ENCODE results near the gene KNCN.

The KNCN gene

GRCh38 chr1:46558966-46559365 is 7.5 kb upstream of the KNCN start:
- H2BK120ac ChIP-seq (ENCODE audit: low read depth, low read length) = no peak overlapping the region
- H2BK15ac ChIP-seq (ENCODE audit: low read depth, poor library complexity, severe bottlenecking) = no peak overlapping the region
- H4K91ac ChIP-seq (ENCODE audit: low read length) = no peak overlapping the region
- no peak overlapping the region for H3K23ac ChIP-seq (ENCODE audit: low read length in 2 of 2)
- H2AK5ac ChIP-seq (ENCODE audit: low read length, severe bottlenecking) = no peak overlapping the region
- no peak overlapping the region for H3K9ac ChIP-seq (ENCODE audit: low read length)
- H3K18ac ChIP-seq (ENCODE audit: low read depth in 1 of 2, low read length in 2 of 2) = no peak overlapping the region
- no peak overlapping the region for H2BK12ac ChIP-seq (ENCODE audit: low read length in 2 of 2)
- no peak overlapping the region for H2BK5ac ChIP-seq (ENCODE audit: low read depth, low read length, poor library complexity, severe bottlenecking)
- DNase-seq = no peak
- H3K27ac ChIP-seq (ENCODE audit: low read length, poor library complexity, severe bottlenecking) = no peak overlapping the region
- H3K4me2 ChIP-seq (ENCODE audit: low read length, poor library complexity, severe bottlenecking) = no peak overlapping the region
- H3K4ac ChIP-seq (ENCODE audit: low read depth in 1 of 2, low read length in 2 of 2) = no peak overlapping the region
- H3K27me3 ChIP-seq (ENCODE audit: control insufficient read depth in 1 of 2, insufficient read depth in 1 of 2, low read length in 2 of 2) = no peaks in the 10 kb centered on the region
- H3K4me1 ChIP-seq (ENCODE audit: control insufficient read depth, insufficient read depth, low read depth, low read length) = no peaks in the 10 kb centered on the region
- no peak overlapping the region for H2AFZ ChIP-seq (ENCODE audit: low read depth, low read length)
- H3K4me3 ChIP-seq (ENCODE audit: insufficient read depth in 1 of 2, low read depth in 1 of 2, low read length in 2 of 2) = no peak overlapping the region
- WGBS = 95% methylated on average over 8 of the region's 8 CpGs
- H3K79me1 ChIP-seq (replicated peaks; ENCODE audit: low read length, poor library complexity, severe bottlenecking) = no peaks in the 10 kb centered on the region
- H3K14ac ChIP-seq (ENCODE audit: low read length in 2 of 2) = no peak overlapping the region
- H3K36me3 ChIP-seq (ENCODE audit: control insufficient read depth in 1 of 2, insufficient read depth in 2 of 2, low read depth in 1 of 2, low read length in 2 of 2) = peaks cover 50 to 61% of the 10 kb centered on the region in 2 experiments
- H4K8ac ChIP-seq (ENCODE audit: low read length) = no peak overlapping the region
- H3K9me3 ChIP-seq (ENCODE audit: control insufficient read depth, low read length) = no peaks in the 10 kb centered on the region

- Histone ChIP-seq H3K9me3 (ENCODE audit: control insufficient read depth, low read length) (no peaks in the 10 kb centered on the region), H3K4me2 (ENCODE audit: low read length, poor library complexity, severe bottlenecking) (no peak overlapping the region), H3K36me3 (ENCODE audit: control insufficient read depth in 1 of 2, insufficient read depth in 2 of 2, low read depth in 1 of 2, low read length in 2 of 2) (peaks cover 50 to 58% of the 10 kb centered on the region in 2 experiments), H3K4me3 (ENCODE audit: insufficient read depth in 1 of 2, low read depth in 1 of 2, low read length in 2 of 2) (no peak overlapping the region), H3K23ac (ENCODE audit: low read length in 2 of 2) (no peak overlapping the region), H2BK5ac (ENCODE audit: low read depth, low read length, poor library complexity, severe bottlenecking) (no peak overlapping the region), H3K27ac (ENCODE audit: low read length, poor library complexity, severe bottlenecking) (no peak overlapping the region), H4K8ac (ENCODE audit: low read length) (no peak overlapping the region), H3K18ac (ENCODE audit: low read depth in 1 of 2, low read length in 2 of 2) (no peak overlapping the region), H3K4me1 (ENCODE audit: control insufficient read depth, insufficient read depth, low read depth, low read length) (no peaks in the 10 kb centered on the region), H2AFZ (ENCODE audit: low read depth, low read length) (no peak overlapping the region), H3K14ac (ENCODE audit: low read length in 2 of 2) (no peak overlapping the region), H3K4ac (ENCODE audit: low read depth in 1 of 2, low read length in 2 of 2) (no peak overlapping the region), H2BK120ac (ENCODE audit: low read depth, low read length) (no peak overlapping the region), H3K79me1 (replicated peaks; ENCODE audit: low read length, poor library complexity, severe bottlenecking) (no peaks in the 10 kb centered on the region), H3K9ac (ENCODE audit: low read length) (no peak overlapping the region), H4K91ac (ENCODE audit: low read length) (no peak overlapping the region), H3K27me3 (ENCODE audit: control insufficient read depth in 1 of 2, insufficient read depth in 1 of 2, low read length in 2 of 2) (peaks cover under 1 to 4% of the 10 kb centered on the region in 2 experiments), H2AK5ac (ENCODE audit: low read length, severe bottlenecking) (no peak overlapping the region), H2BK12ac (ENCODE audit: low read length in 2 of 2) (no peak overlapping the region), H2BK15ac (ENCODE audit: low read depth, poor library complexity, severe bottlenecking) (no peak overlapping the region)
- 85% methylated on average over 19 of the region's 20 CpGs for WGBS
- DNase-seq = no peak
These were observed 6.9 kb upstream of the KNCN start for GRCh38 chr1:46558141-46558963.

GRCh38 chr1:46557403-46557802 is 6.0 kb upstream of the KNCN start:
- no peak overlapping the region for H2BK15ac ChIP-seq (ENCODE audit: low read depth, poor library complexity, severe bottlenecking)

GRCh38 chr1:46556822-46557221 is 5.4 kb upstream of the KNCN start:
- H3K23ac ChIP-seq (ENCODE audit: low read length in 2 of 2) = no peak overlapping the region
- no peak overlapping the region for H4K8ac ChIP-seq (ENCODE audit: low read length)
- no peaks in the 10 kb centered on the region for H3K79me1 ChIP-seq (replicated peaks; ENCODE audit: low read length, poor library complexity, severe bottlenecking)
- no peak overlapping the region for H3K27ac ChIP-seq (ENCODE audit: low read length, poor library complexity, severe bottlenecking)
- H3K9me3 ChIP-seq (ENCODE audit: control insufficient read depth, low read length) = no peaks in the 10 kb centered on the region
- no peak overlapping the region for H3K18ac ChIP-seq (ENCODE audit: low read depth in 1 of 2, low read length in 2 of 2)
- H2BK12ac ChIP-seq (ENCODE audit: low read length in 2 of 2) = no peak overlapping the region
- H3K4me2 ChIP-seq (ENCODE audit: low read length, poor library complexity, severe bottlenecking) = no peak overlapping the region
- no peak overlapping the region for H2BK5ac ChIP-seq (ENCODE audit: low read depth, low read length, poor library complexity, severe bottlenecking)
- H3K4me3 ChIP-seq (ENCODE audit: insufficient read depth in 1 of 2, low read depth in 1 of 2, low read length in 2 of 2) = no peak overlapping the region
- no peak for DNase-seq
- no peak overlapping the region for H3K9ac ChIP-seq (ENCODE audit: low read length)
- no peak overlapping the region for H2AK5ac ChIP-seq (ENCODE audit: low read length, severe bottlenecking)
- H2BK15ac ChIP-seq (ENCODE audit: low read depth, poor library complexity, severe bottlenecking) = no peak overlapping the region
- peaks cover 38 to 46% of the 10 kb centered on the region in 2 experiments for H3K36me3 ChIP-seq (ENCODE audit: control insufficient read depth in 1 of 2, insufficient read depth in 2 of 2, low read depth in 1 of 2, low read length in 2 of 2)
- H2AFZ ChIP-seq (ENCODE audit: low read depth, low read length) = no peak overlapping the region
- no peak overlapping the region for H2BK120ac ChIP-seq (ENCODE audit: low read depth, low read length)
- 88% methylated on average over 3 of the region's 3 CpGs for WGBS
- no peak overlapping the region for H3K14ac ChIP-seq (ENCODE audit: low read length in 2 of 2)
- H3K27me3 ChIP-seq (ENCODE audit: control insufficient read depth in 1 of 2, insufficient read depth in 1 of 2, low read length in 2 of 2) = peaks cover 16 to 19% of the 10 kb centered on the region in 2 experiments
- H3K4me1 ChIP-seq (ENCODE audit: control insufficient read depth, insufficient read depth, low read depth, low read length) = no peaks in the 10 kb centered on the region
- no peak overlapping the region for H4K91ac ChIP-seq (ENCODE audit: low read length)
- H3K4ac ChIP-seq (ENCODE audit: low read depth in 1 of 2, low read length in 2 of 2) = no peak overlapping the region

More at GRCh38 chr1:46557403-46557802, 6.0 kb upstream of the KNCN start:
- no peak for DNase-seq
- Histone ChIP-seq H3K79me1 (replicated peaks; ENCODE audit: low read length, poor library complexity, severe bottlenecking) (no peaks in the 10 kb centered on the region), H3K9ac (ENCODE audit: low read length) (no peak overlapping the region), H3K27me3 (ENCODE audit: control insufficient read depth in 1 of 2, insufficient read depth in 1 of 2, low read length in 2 of 2) (peaks cover 10 to 13% of the 10 kb centered on the region in 2 experiments), H2AK5ac (ENCODE audit: low read length, severe bottlenecking) (no peak overlapping the region), H4K8ac (ENCODE audit: low read length) (no peak overlapping the region), H3K36me3 (ENCODE audit: control insufficient read depth in 1 of 2, insufficient read depth in 2 of 2, low read depth in 1 of 2, low read length in 2 of 2) (peaks cover 42 to 49% of the 10 kb centered on the region in 2 experiments), H3K4me1 (ENCODE audit: control insufficient read depth, insufficient read depth, low read depth, low read length) (no peaks in the 10 kb centered on the region), H3K14ac (ENCODE audit: low read length in 2 of 2) (no peak overlapping the region), H3K4me2 (ENCODE audit: low read length, poor library complexity, severe bottlenecking) (no peak overlapping the region), H3K9me3 (ENCODE audit: control insufficient read depth, low read length) (no peaks in the 10 kb centered on the region), H4K91ac (ENCODE audit: low read length) (no peak overlapping the region), H2BK5ac (ENCODE audit: low read depth, low read length, poor library complexity, severe bottlenecking) (no peak overlapping the region), H2AFZ (ENCODE audit: low read depth, low read length) (no peak overlapping the region), H3K4ac (ENCODE audit: low read depth in 1 of 2, low read length in 2 of 2) (no peak overlapping the region), H3K27ac (ENCODE audit: low read length, poor library complexity, severe bottlenecking) (no peak overlapping the region), H2BK120ac (ENCODE audit: low read depth, low read length) (no peak overlapping the region), H3K23ac (ENCODE audit: low read length in 2 of 2) (no peak overlapping the region), H3K4me3 (ENCODE audit: insufficient read depth in 1 of 2, low read depth in 1 of 2, low read length in 2 of 2) (no peak overlapping the region), H2BK12ac (ENCODE audit: low read length in 2 of 2) (no peak overlapping the region), H3K18ac (ENCODE audit: low read depth in 1 of 2, low read length in 2 of 2) (no peak overlapping the region)
- WGBS = 94% methylated on average over 4 of the region's 5 CpGs
